ENCODE data around the gene NBEA. TPM values are rescaled to one million over a fixed set of nuclear protein-coding genes. Genes with fewer than 3 reads are reported as not detected.
"Not testable (repeated sequence)": the region's sequence is repeated elsewhere in the genome, so short reads cannot be mapped to it uniquely, and the experiment has no call there.

The NBEA gene
- total RNA-seq, 3 donors from 2014 or later, result 3.5 to 27.2 (median 5.2) TPM

GRCh38 chr13:34901572-34901971 is 40.5 kb upstream of the NBEA start:
- no peak for ATAC-seq

DNA sequence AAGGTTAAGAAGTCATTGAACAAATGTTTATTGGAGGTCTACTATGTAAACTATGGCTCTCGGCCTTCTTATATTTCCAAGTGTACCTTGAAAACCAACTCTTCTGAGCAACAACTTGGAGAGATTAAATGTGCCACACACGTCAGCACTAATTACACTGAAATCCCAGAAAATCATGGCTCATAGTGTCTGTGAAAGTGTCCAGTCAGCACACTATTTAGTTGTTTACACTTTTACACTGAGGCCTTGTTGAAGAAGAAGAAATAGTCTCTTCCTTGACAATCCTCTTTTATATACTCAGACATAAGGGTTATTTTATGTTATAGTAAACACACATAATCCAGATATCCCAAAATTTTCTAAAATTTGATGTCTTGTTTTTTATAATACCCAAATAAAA is 30.9 kb upstream of the NBEA start:
- intact Hi-C loops (cut with DNase I, micrococcal nuclease), result no loop called here
- ATAC-seq (no peak), DNase-seq (no peak)
- TF ChIP-seq, protein P1, sequence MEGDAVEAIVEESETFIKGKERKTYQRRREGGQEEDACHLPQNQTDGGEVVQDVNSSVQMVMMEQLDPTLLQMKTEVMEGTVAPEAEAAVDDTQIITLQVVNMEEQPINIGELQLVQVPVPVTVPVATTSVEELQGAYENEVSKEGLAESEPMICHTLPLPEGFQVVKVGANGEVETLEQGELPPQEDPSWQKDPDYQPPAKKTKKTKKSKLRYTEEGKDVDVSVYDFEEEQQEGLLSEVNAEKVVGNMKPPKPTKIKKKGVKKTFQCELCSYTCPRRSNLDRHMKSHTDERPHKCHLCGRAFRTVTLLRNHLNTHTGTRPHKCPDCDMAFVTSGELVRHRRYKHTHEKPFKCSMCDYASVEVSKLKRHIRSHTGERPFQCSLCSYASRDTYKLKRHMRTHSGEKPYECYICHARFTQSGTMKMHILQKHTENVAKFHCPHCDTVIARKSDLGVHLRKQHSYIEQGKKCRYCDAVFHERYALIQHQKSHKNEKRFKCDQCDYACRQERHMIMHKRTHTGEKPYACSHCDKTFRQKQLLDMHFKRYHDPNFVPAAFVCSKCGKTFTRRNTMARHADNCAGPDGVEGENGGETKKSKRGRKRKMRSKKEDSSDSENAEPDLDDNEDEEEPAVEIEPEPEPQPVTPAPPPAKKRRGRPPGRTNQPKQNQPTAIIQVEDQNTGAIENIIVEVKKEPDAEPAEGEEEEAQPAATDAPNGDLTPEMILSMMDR (IDR thresholded peaks at IDR 0.05), result no peak
- no peaks in the 10 kb centered on the region for H3K4me1 ChIP-seq (ENCODE audit: low read depth)
- H3K4me3 ChIP-seq, result no peak overlapping the region
- no peaks in the 10 kb centered on the region for H3K9me3 ChIP-seq
- no peaks in the 10 kb centered on the region for H3K36me3 ChIP-seq (ENCODE audit: low read depth)

More at GRCh38 chr13:34901572-34901971, 40.5 kb upstream of the NBEA start:
- Histone ChIP-seq H3K4me1 (ENCODE audit: low read depth) (no peaks in the 10 kb centered on the region), H3K36me3 (ENCODE audit: low read depth) (no peaks in the 10 kb centered on the region), H3K9me3 (no peaks in the 10 kb centered on the region), H3K4me3 (no peak overlapping the region)
- DNase-seq, result no peak
- intact Hi-C loops (cut with DNase I, micrococcal nuclease), result no loop called here
- TF ChIP-seq, protein P1 (IDR thresholded peaks at IDR 0.05), result no peak

DNA sequence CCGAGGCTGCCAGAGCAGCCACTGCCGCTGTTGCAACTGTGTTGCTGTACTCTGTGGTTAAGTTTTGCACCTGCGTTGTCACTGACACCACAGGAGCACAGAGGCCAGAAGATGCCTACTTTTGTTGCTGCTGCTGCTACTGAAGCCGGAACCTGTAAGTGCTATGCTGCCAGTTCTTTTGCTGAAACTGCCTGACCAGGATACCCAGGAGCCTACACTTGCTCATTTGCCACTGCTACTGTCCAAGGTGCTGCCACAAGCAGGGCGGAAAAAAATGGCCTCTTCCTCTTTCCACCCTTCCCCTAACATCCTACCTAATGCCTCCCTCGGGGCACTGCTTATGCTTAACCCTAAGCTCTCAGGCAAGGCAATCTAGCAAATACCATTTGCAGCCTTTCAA is 29.0 kb upstream of the NBEA start:
- DNase-seq (no peak), ATAC-seq (no peak)
- Histone ChIP-seq H3K36me3 (ENCODE audit: low read depth) (no peaks in the 10 kb centered on the region), H3K4me3 (no peak overlapping the region), H3K4me1 (ENCODE audit: low read depth) (no peaks in the 10 kb centered on the region), H3K9me3 (no peaks in the 10 kb centered on the region)
- intact Hi-C loops (cut with DNase I, micrococcal nuclease), result no loop called here
- TF ChIP-seq, protein P1 (IDR thresholded peaks at IDR 0.05), result no peak

DNA sequence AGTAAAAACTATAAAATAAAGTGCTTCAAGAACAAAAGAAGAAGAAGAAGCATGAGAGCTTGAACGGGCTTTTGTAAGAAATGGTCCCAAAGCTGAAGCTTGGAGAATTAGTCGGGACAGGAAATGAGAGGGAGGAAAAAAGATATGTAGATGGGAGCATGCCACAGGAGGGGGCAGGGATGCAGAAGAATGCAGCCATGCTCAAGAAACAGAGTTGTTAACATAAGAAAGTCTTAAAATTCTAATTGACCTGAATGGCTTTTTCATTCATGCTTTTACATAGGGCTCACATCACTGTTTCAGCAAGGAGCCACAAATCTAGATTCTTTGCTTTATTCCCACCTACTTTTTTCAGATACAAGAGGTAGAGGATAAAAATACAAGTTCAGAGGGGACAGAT is 27.7 kb upstream of the NBEA start:
- TF ChIP-seq, protein P1 (IDR thresholded peaks at IDR 0.05), result no peak
- Histone ChIP-seq H3K36me3 (ENCODE audit: low read depth) (no peaks in the 10 kb centered on the region), H3K9me3 (no peaks in the 10 kb centered on the region), H3K4me1 (ENCODE audit: low read depth) (no peaks in the 10 kb centered on the region), H3K4me3 (no peak overlapping the region)
- no peak for ATAC-seq
- intact Hi-C loops (cut with DNase I, micrococcal nuclease), result no loop called here
- DNase-seq, result no peak

DNA sequence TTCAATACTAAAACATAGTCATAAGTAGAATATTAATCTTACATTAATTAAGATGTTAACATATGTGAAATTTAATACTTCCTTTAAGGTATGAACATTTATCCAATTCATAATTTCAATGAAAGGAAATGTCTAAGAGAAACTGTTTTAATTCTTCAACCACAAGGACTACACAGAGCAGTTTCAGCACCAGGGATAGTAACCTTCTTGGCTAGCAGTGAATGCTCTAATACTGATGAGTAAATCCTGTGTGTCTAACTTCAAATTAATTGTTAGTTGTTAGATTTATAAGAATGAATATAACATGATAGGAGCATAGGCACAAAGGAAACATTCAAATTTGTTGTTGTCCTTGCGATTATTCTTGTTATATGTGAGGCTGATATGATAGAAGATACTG is 15.6 kb upstream of the NBEA start:
- DNase-seq (no peak), ATAC-seq (no peak)
- TF ChIP-seq, protein P1 (IDR thresholded peaks at IDR 0.05), result no peak
- no peaks in the 10 kb centered on the region for H3K36me3 ChIP-seq (ENCODE audit: low read depth)
- no peaks in the 10 kb centered on the region for H3K4me1 ChIP-seq (ENCODE audit: low read depth)
- intact Hi-C loops (cut with DNase I, micrococcal nuclease), result no loop called here
- H3K9me3 ChIP-seq, result no peaks in the 10 kb centered on the region
- no peak overlapping the region for H3K4me3 ChIP-seq

DNA sequence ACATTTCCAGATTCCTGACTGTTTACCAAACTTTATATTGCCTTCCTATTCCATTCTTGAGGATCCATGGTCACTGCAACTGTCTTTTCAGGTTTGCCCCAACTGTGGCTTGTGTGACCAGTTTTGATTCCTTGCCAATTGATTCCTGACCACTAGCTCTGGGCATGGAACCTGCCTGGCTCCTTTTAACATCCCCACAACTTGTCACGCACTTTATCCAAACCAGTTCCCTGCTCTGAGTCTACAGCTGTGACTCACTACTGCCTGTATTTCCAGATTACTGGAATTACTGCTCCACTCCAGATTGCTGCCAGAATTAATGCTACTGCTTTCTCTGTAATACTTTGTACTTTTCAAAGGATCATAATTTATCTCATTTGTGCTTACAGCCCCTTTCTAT is 13.4 kb upstream of the NBEA start:
- H3K36me3 ChIP-seq (ENCODE audit: low read depth); H3K4me3 ChIP-seq; H3K9me3 ChIP-seq; ATAC-seq; intact Hi-C loops (cut with DNase I, micrococcal nuclease); H3K4me1 ChIP-seq (ENCODE audit: low read depth); DNase-seq: not testable (repeated sequence)
